Keratinocyte (primary cell): ENCODE results near the gene TBPL2.
"Not testable (repeated sequence)": the region's sequence is repeated elsewhere in the genome, so short reads cannot be mapped to it uniquely, and the experiment has no call there.

ENCODE experiments used
- CTCF ChIP-seq, 3 experiments: IDR thresholded peaks in 1 of 3; conservative IDR thresholded peaks in 1 of 3; optimal IDR thresholded peaks in 1 of 3; 2 replicates in 2 of 3; 3 replicates in 1 of 3; pipeline versions ENCODE3 to v1.5.1; 2011; ENCODE audit warnings: low read length in 3 of 3, mild to moderate bottlenecking in 3 of 3, moderate library complexity in 2 of 3, control low read depth in 1 of 3, inconsistent platforms in 1 of 3; ENCODE audit not compliant: insufficient read depth in 2 of 3; ENCODE audit errors: extremely low read depth in 1 of 3
- EZH2 ChIP-seq: IDR thresholded peaks from one replicate; pipeline ENCODE4 v1.6.1; 2012; ENCODE audit warnings: inconsistent platforms, mild to moderate bottlenecking, low read length, moderate library complexity

DNA sequence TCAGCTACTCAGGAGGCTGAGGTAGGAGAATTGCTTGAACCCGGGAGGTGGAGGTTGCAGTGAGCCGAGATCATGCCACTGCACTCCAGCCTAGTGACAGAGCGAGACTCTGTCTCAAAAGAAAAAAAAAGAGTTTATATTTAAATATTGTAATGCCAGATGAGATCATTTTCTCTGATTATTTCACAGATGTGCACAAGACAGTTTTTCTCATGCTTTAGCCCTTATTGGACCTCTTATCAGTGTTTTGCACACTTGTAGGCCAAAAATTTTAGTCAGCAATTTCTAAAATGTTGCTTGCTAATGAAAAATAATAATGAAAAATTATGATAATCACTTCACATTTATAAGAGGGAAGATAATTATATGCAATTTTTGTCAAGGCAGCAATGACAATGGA lies 36.0 kb upstream of the TBPL2 start:
- TF ChIP-seq CTCF (optimal IDR thresholded peaks at IDR 0.05 in 1 of 3, IDR thresholded peaks at IDR 0.05 in 1 of 3, conservative IDR thresholded peaks at IDR 0.05 in 1 of 3; ENCODE audit: extremely low read depth in 1 of 3, insufficient read depth in 2 of 3, low read length in 3 of 3); EZH2: not testable (repeated sequence)
